HepG2 (cell line): Measurements from ENCODE around the gene ATRIP.

Experiments
- CTCF ChIP-seq: sonication (generic); formaldehyde crosslinking; IDR thresholded peaks from 2 replicates; pipeline ENCODE4 v1.5.0; 2020; ENCODE audit warnings: mild to moderate bottlenecking, missing genetic modification reagents, moderate library complexity
- KLF11 ChIP-seq: IDR thresholded peaks from 2 replicates; pipeline ENCODE4 v1.6.1; 2016; ENCODE audit warnings: missing compliant biosample characterization
- NFKBIZ ChIP-seq: IDR thresholded peaks from 2 replicates; pipeline ENCODE4 v1.6.1; 2018; ENCODE audit warnings: missing genetic modification reagents, missing compliant biosample characterization
- NR2F2 ChIP-seq: IDR thresholded peaks from 2 replicates; pipeline ENCODE4 v1.6.1; 2012; ENCODE audit warnings: low read depth, inconsistent platforms, borderline replicate concordance
- RAD21 ChIP-seq: fragments of 450-650 bp; formaldehyde crosslinking; IDR thresholded peaks from 2 replicates; pipeline ENCODE4 v1.5.0; 2020; ENCODE audit warnings: mild to moderate bottlenecking
- RFX5 ChIP-seq: IDR thresholded peaks from 2 replicates; pipeline ENCODE4 v1.6.1; 2011; ENCODE audit warnings: low read depth, low read length, improper control_type of control experiment
- ZZZ3 ChIP-seq: sonication (generic); formaldehyde crosslinking; IDR thresholded peaks from 2 replicates; pipeline ENCODE4 v1.4.0; 2020; ENCODE audit warnings: missing genetic modification reagents, mild to moderate bottlenecking, borderline replicate concordance
- TF ChIP-seq, protein P1 (sequence below): sonication (generic); formaldehyde crosslinking; IDR thresholded peaks from 2 replicates; pipeline ENCODE4 v1.5.1; 2020; ENCODE audit warnings: missing genetic modification reagents, mild to moderate bottlenecking, borderline replicate concordance

DNA sequence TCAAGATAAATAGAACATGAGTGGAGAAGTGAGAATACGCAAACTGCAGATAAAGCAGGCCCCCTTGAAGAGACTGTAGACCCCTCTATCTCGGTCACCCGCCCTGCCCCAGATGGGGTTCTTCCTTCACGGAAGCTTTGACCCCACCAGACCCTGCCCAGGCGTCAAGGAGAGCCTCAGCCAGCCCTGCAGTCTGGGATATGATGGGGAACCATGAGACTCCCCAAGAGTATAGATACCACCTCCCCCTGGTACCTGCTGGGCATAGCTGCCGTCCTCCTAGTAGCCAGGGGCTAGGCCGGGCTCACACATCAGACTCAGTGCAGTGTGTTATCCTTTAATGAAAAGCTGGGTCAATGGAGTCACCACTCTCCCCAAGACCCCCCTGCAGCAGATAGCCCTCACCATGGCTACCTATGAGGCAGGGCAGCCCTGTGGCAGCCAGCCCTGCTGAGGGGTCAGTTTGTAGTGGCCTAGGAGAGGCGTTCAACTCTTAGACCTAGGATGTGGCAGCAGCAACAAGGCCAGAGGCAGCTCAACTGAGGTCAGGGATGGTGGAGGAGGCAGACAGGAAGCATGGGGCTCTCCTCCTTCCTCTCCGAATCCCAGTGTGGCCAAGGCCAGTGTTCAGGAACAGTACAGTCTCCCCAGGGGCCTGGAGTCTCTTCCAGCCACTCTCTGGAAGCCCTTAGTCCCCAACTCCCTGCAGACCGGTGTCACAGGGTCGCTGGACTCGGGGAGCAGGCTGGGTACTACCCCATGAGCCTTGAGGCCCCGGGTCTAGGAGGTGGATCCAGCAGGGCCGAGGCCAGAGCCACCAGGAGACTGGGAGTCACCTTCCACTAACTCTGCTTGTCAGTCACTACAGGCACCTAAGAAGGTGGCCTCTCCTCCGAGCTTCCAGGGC lies 42.8 kb upstream of the ATRIP start:
- TF ChIP-seq, protein P1, sequence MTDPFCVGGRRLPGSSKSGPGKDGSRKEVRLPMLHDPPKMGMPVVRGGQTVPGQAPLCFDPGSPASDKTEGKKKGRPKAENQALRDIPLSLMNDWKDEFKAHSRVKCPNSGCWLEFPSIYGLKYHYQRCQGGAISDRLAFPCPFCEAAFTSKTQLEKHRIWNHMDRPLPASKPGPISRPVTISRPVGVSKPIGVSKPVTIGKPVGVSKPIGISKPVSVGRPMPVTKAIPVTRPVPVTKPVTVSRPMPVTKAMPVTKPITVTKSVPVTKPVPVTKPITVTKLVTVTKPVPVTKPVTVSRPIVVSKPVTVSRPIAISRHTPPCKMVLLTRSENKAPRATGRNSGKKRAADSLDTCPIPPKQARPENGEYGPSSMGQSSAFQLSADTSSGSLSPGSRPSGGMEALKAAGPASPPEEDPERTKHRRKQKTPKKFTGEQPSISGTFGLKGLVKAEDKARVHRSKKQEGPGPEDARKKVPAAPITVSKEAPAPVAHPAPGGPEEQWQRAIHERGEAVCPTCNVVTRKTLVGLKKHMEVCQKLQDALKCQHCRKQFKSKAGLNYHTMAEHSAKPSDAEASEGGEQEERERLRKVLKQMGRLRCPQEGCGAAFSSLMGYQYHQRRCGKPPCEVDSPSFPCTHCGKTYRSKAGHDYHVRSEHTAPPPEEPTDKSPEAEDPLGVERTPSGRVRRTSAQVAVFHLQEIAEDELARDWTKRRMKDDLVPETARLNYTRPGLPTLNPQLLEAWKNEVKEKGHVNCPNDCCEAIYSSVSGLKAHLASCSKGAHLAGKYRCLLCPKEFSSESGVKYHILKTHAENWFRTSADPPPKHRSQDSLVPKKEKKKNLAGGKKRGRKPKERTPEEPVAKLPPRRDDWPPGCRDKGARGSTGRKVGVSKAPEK (CRISPR knock-in tag), result no peak
- no peak for TF ChIP-seq RAD21 (CRISPR knock-in tag)
- TF ChIP-seq CTCF, result no peak
- no peak for TF ChIP-seq KLF11 (CRISPR knock-in tag)
- no peak for TF ChIP-seq NFKBIZ (CRISPR knock-in tag)
- no peak for TF ChIP-seq RFX5
- TF ChIP-seq NR2F2, result no peak
- TF ChIP-seq ZZZ3, result no peak
